Cardiac fibroblast (primary cell): ENCODE measurements around the gene CTR9.
"Not testable (repeated sequence)": the region's sequence is repeated elsewhere in the genome, so short reads cannot be mapped to it uniquely, and the experiment has no call there.

Experiments used
- DNase-seq, 2 donors: peaks; one replicate each; pipeline versions ENCODE4 v3.0.0 to v3.0.0-alpha.2; 2010; ENCODE audit warnings: low read depth in 2 of 2
- H3K4me3 ChIP-seq, 2 donors: replicated peaks in 1 of 2; 1 replicate in 1 of 2; 2 replicates in 1 of 2; pipeline ENCODE4 v1.5.1; 2011; ENCODE audit warnings: low read depth in 2 of 2, low read length in 2 of 2, mild to moderate bottlenecking in 2 of 2, moderate library complexity in 1 of 2
- CTCF ChIP-seq: IDR thresholded peaks from one replicate; pipeline ENCODE4 v1.5.1; 2011; ENCODE audit warnings: low read depth, mild to moderate bottlenecking, low read length, inconsistent platforms

CTR9 gene

DNA sequence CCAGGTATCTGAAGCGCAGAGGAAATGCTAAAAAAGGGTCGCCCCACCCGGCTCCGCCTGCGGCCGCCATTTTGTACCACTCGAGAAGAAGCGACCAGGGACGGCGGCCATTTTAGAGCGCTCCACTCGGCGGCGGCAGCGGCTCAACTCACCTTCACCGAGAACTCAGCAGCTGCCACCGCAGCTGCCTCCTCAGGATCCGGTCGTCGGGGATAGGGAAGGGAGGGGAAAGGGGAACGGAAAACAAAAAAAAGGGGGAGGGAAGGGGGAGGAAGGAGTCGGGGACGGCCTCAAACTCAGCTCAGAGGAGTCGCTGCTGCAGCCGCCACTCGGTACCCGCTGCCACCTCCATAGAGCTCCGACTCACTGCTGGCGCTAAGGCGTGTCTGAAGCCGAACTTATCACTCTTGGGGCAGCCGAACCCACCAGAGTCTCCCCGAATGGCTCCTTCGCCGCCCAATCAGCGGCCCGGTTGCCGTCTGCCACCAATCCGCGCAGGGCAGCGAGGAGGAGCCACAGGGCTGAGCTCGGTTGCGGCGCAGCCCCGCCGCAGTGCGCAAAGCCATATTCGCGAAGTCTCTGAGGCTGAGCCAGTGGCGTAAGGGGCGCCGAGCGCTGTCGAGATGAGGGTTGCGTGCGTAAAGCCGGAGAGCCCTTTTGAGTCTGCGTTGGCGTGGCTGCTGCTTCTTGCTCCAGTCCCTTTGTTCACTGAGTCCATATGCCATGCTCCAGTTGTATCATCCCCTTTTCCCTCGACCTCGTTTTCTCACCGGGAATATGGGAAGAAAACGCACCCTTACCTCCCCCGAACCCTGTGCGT is 57.7 kb downstream of the CTR9 start, which contains the start of gene EIF4G2:
TSS of gene EIF4G2 (minus strand) at position 374 of the 820 bp plus-strand sequence.
- peak; percentile 99 for DNase-seq
- TF ChIP-seq CTCF: no peak
- peak within 1 kb of the TSS; percentile 86 to 90 for H3K4me3 ChIP-seq

GRCh38 chr11:10809373-10810160 is 58.5 kb downstream of the CTR9 start:
- peak overlapping the region; percentile 86 to 90 for H3K4me3 ChIP-seq
- TF ChIP-seq CTCF: no peak
- peak; percentile 75 to 84 for DNase-seq

GRCh38 chr11:10813945-10814344 is 62.9 kb downstream of the CTR9 start:
- H3K4me3 ChIP-seq: no peak overlapping the region
- no peak for DNase-seq
- TF ChIP-seq CTCF: no peak

GRCh38 chr11:10818594-10818993 is 67.5 kb downstream of the CTR9 start:
- TF ChIP-seq CTCF: no peak
- peak in 1 of 2 donors; percentile 50 for DNase-seq
- no peak overlapping the region for H3K4me3 ChIP-seq

DNA sequence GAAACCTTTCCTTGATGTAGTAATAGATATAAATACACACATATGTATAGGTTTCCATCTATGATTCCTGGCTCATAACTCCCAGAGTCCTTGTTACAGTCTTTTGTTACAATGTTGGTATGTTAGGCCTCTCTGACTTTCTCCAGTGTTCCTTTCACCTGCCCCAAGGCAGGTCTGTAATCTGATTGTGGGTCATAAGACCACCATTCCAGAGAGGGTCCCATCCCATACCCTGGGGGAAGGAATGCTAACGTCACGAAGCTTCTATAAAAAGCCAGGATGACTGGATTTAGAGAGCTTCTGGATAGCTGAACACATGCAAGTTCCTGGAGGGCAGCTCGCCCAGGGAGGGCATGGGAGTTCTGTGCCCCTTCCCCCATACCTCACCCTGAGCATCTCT is 71.4 kb downstream of the CTR9 start:
- DNase-seq, H3K4me3 ChIP-seq: not testable (repeated sequence)

GRCh38 chr11:10823152-10823579 is 72.1 kb downstream of the CTR9 start:
- H3K4me3 ChIP-seq: no peak overlapping the region
- no peak for TF ChIP-seq CTCF
- no peak for DNase-seq

DNA sequence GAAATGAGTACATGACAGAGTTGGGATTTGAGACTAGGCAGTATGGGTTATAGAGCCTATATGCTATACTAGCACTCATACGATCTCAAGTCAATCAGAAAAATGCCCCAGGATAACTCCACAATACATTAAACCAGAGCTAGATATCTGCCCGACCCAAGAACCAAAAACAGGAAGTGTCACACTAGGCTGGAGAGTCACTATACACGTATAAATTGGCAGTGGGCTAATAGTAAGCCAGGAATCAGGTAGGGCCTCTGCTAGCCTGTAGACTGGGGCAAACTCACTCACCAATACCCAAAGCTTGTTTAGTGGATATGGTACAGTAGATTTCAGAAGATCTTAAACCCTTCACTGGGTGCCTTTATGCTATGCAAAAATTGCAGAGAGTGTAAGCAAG is 73.8 kb downstream of the CTR9 start:
- no peak overlapping the region for H3K4me3 ChIP-seq
- no peak for DNase-seq
- no peak for TF ChIP-seq CTCF
